HCT116 (cell line): ENCODE results near the gene MDFIC.

Source experiments
- CTCF ChIP-seq, 3 experiments: fragments of 200-600 bp in 1 of 3; sonication (generic) in 1 of 3; IDR thresholded peaks in 2 of 3; conservative IDR thresholded peaks in 1 of 3; 2 replicates each; pipeline ENCODE4 v1.5.1; 2012 to 2017; ENCODE audit warnings: low read depth in 2 of 3, low read length in 2 of 3, antibody characterized with exemption in 1 of 3, borderline replicate concordance in 1 of 3, control low read depth in 1 of 3, mild to moderate bottlenecking in 1 of 3, mixed read lengths in 1 of 3, mixed run types in 1 of 3, moderate library complexity in 1 of 3; ENCODE audit not compliant: insufficient read depth in 1 of 3
- EGR1 ChIP-seq: IDR thresholded peaks from 2 replicates; pipeline ENCODE4 v1.6.1; 2012; ENCODE audit warnings: low read depth
- POLR2A ChIP-seq: IDR thresholded peaks from 2 replicates; pipeline ENCODE4 v1.7.0; 2011; ENCODE audit warnings: borderline replicate concordance; ENCODE audit not compliant: insufficient read depth, insufficient read length; ENCODE audit errors: extremely low read depth
- ZNF274 ChIP-seq: fragments of 200-500 bp; sonication (Bioruptor generic); IDR thresholded peaks from 2 replicates; pipeline ENCODE4 v1.6.1; 2014; ENCODE audit warnings: mild to moderate bottlenecking, low read depth, low read length, inconsistent platforms

- no peak for TF ChIP-seq CTCF (IDR thresholded peaks at IDR 0.05 in 2 of 3, conservative IDR thresholded peaks at IDR 0.05 in 1 of 3; ENCODE audit: borderline replicate concordance in 1 of 3, insufficient read depth in 1 of 3, low read depth in 2 of 3, low read length in 2 of 3)
- no peak for TF ChIP-seq EGR1
- TF ChIP-seq POLR2A = no peak
- TF ChIP-seq ZNF274 = no peak
These were observed 85.9 kb downstream of the MDFIC start for GRCh38 chr7:115007751-115008150.
